GM12874 (cell line): Measurements from ENCODE around the gene HIGD2A.

Experiments
- CTCF ChIP-seq: IDR thresholded peaks from 2 replicates; pipeline ENCODE4 v1.5.1; 2011; ENCODE audit warnings: low read depth, mild to moderate bottlenecking, control low read depth, low read length, moderate library complexity; ENCODE audit not compliant: insufficient read depth

Gene HIGD2A

GRCh38 chr5:176409765-176410164 lies 21.2 kb downstream of the HIGD2A start:
- no peak for TF ChIP-seq CTCF

- 0 out of 2 replicates have a peak, but pooled peaks have one; percentile 2 for TF ChIP-seq CTCF
Measured at GRCh38 chr5:176410486-176411180, 22.1 kb downstream of the HIGD2A start.

- TF ChIP-seq CTCF = no peak
Measured at GRCh38 chr5:176412517-176413254, 24.1 kb downstream of the HIGD2A start.

GRCh38 chr5:176413255-176413565 lies 24.7 kb downstream of the HIGD2A start:
- TF ChIP-seq CTCF = no peak

- no peak for TF ChIP-seq CTCF
Measured at GRCh38 chr5:176413709-176414191, 25.2 kb downstream of the HIGD2A start.

- TF ChIP-seq CTCF = no peak
Measured at GRCh38 chr5:176414704-176415103, 26.2 kb downstream of the HIGD2A start.

- no peak for TF ChIP-seq CTCF
Measured at GRCh38 chr5:176415240-176415951, 26.8 kb downstream of the HIGD2A start.
